ENCODE data around the gene CDKL5. TPM values are rescaled to one million over a fixed set of nuclear protein-coding genes. Genes with fewer than 3 reads are reported as not detected.

CDKL5 gene
- 10 to 100 TPM in 1 of 4 donors, 1 to 10 TPM in 3; 5.1 to 11.8 (median 7.4) TPM for total RNA-seq

GRCh38 chrX:18425199-18426003, at the start of gene CDKL5:
TSS of gene CDKL5 (plus strand) at chrX:18425608. CDS start at chrX:18507097, 81,489 bp downstream.
- Histone ChIP-seq H3K27me3 (no peaks in the 10 kb centered on the region), H3K4me3 (peak within 1 kb of the TSS; percentile 77), H3K27ac (peak within 1 kb of the TSS; percentile 80), H3K4me1 (no peaks in the 10 kb centered on the region), H3K9me3 (no peaks in the 10 kb centered on the region), H3K36me3 (no peaks in the 10 kb centered on the region)
- peak; percentile 98 to 99 for DNase-seq (ENCODE audit: low spot score in 2 of 2)
- 27% methylated on average over 2 of the region's 79 CpGs for WGBS
- no peak for TF ChIP-seq CTCF (IDR thresholded peaks at IDR 0.05)
- TF ChIP-seq POLR2AphosphoS5 (IDR thresholded peaks at IDR 0.05) = no peak
- peak in 1 of 2 donors; percentile 28 for TF ChIP-seq POLR2A (IDR thresholded peaks at IDR 0.05)
- TF ChIP-seq EP300 (IDR thresholded peaks at IDR 0.05) = no peak

GRCh38 chrX:18377796-18378195, 47.6 kb upstream of the CDKL5 start:
- TF ChIP-seq CTCF (IDR thresholded peaks at IDR 0.05) = no peak
- TF ChIP-seq POLR2A (IDR thresholded peaks at IDR 0.05) = no peak
- no peak for TF ChIP-seq EP300 (IDR thresholded peaks at IDR 0.05)
- no peak for TF ChIP-seq POLR2AphosphoS5 (IDR thresholded peaks at IDR 0.05)
- Histone ChIP-seq H3K4me3 (no peak overlapping the region), H3K9me3 (no peaks in the 10 kb centered on the region), H3K27me3 (no peaks in the 10 kb centered on the region), H3K27ac (no peak overlapping the region), H3K4me1 (no peaks in the 10 kb centered on the region), H3K36me3 (no peaks in the 10 kb centered on the region)
- 28% methylated on average over 6 of the region's 6 CpGs for WGBS
- no peak for DNase-seq (ENCODE audit: low spot score in 2 of 2)

- H3K27me3 ChIP-seq = no peaks in the 10 kb centered on the region
- 68% methylated on average over 3 of the region's 3 CpGs for WGBS
- TF ChIP-seq POLR2A (IDR thresholded peaks at IDR 0.05) = no peak
- TF ChIP-seq POLR2AphosphoS5 (IDR thresholded peaks at IDR 0.05) = no peak
- TF ChIP-seq EP300 (IDR thresholded peaks at IDR 0.05) = no peak
- no peak for TF ChIP-seq CTCF (IDR thresholded peaks at IDR 0.05)
- no peaks in the 10 kb centered on the region for H3K36me3 ChIP-seq
- H3K4me3 ChIP-seq = no peak overlapping the region
- no peak for DNase-seq (ENCODE audit: low spot score in 2 of 2)
- no peak overlapping the region for H3K27ac ChIP-seq
- H3K9me3 ChIP-seq = no peaks in the 10 kb centered on the region
- no peaks in the 10 kb centered on the region for H3K4me1 ChIP-seq
Measured at GRCh38 chrX:18389966-18390365, 35.4 kb upstream of the CDKL5 start.

GRCh38 chrX:18390941-18391538, 34.4 kb upstream of the CDKL5 start:
- TF ChIP-seq CTCF (IDR thresholded peaks at IDR 0.05) (peak; percentile 38 to 68), EP300 (IDR thresholded peaks at IDR 0.05) (no peak)
- no peaks in the 10 kb centered on the region for H3K27me3 ChIP-seq
- H3K36me3 ChIP-seq = no peaks in the 10 kb centered on the region

GRCh38 chrX:18394477-18394876, 30.9 kb upstream of the CDKL5 start:
- Histone ChIP-seq H3K4me3 (no peak overlapping the region), H3K27ac (no peak overlapping the region), H3K27me3 (no peaks in the 10 kb centered on the region), H3K36me3 (no peaks in the 10 kb centered on the region), H3K4me1 (no peaks in the 10 kb centered on the region), H3K9me3 (no peaks in the 10 kb centered on the region)
- TF ChIP-seq POLR2AphosphoS5 (IDR thresholded peaks at IDR 0.05) = no peak
- TF ChIP-seq POLR2A (IDR thresholded peaks at IDR 0.05) = no peak
- TF ChIP-seq CTCF (IDR thresholded peaks at IDR 0.05) = no peak
- no peak for TF ChIP-seq EP300 (IDR thresholded peaks at IDR 0.05)
- WGBS = 70% methylated on average over 11 of the region's 11 CpGs
- no peak for DNase-seq (ENCODE audit: low spot score in 2 of 2)

More at GRCh38 chrX:18390941-18391538, 34.4 kb upstream of the CDKL5 start:
- no peaks in the 10 kb centered on the region for H3K4me1 ChIP-seq
- H3K4me3 ChIP-seq = no peak overlapping the region
- no peak overlapping the region for H3K27ac ChIP-seq
- peak in 1 of 2 donors; percentile 77 for DNase-seq (ENCODE audit: low spot score in 2 of 2)
- 22% methylated on average over 9 of the region's 9 CpGs for WGBS
- H3K9me3 ChIP-seq = no peaks in the 10 kb centered on the region
